Activated CD8-positive, alpha-beta memory T cell treated with anti-CD3 and anti-CD28 coated beads, Interleukin-2, amount 10 ng/mL, durations not matched to agents 7 days and 5 days (primary cell): Measurements from ENCODE around the gene ACIN1. TPM values are rescaled to one million over a fixed set of nuclear protein-coding genes. Genes with fewer than 3 reads are reported as not detected.

Experiments used
- ATAC-seq: fragments of 150-1000 bp; cut with Tn5 transposase; one replicate; pipeline ENCODE4 v1.10.0; 2021; ENCODE audit warnings: moderate library complexity
- CTCF ChIA-PET: fragments of 350-600 bp; sonication (Branson Sonifier 250); formaldehyde crosslinking; loops from one replicate; lab custom pipeline; 2021; ENCODE audit warnings: antibody characterized with exemption; lab: Charles Lee
- DNase-seq: peaks from one replicate; pipeline ENCODE4 v3.0.0-alpha.2; 2020
- H3K27ac Mint-ChIP-seq: one replicate; pipeline ENCODE4 v1.8.0; 2021; ENCODE audit warnings: mild to moderate bottlenecking, mixed read lengths
- H3K27me3 Mint-ChIP-seq: one replicate; pipeline ENCODE4 v1.8.0; 2021; ENCODE audit warnings: mixed read lengths
- H3K36me3 Mint-ChIP-seq: one replicate; pipeline ENCODE4 v1.8.0; 2021; ENCODE audit warnings: mild to moderate bottlenecking, mixed read lengths
- H3K4me1 Mint-ChIP-seq: one replicate; pipeline ENCODE4 v1.8.0; 2021; ENCODE audit warnings: mixed read lengths
- H3K4me3 Mint-ChIP-seq: one replicate; pipeline ENCODE4 v1.8.0; 2021; ENCODE audit warnings: mild to moderate bottlenecking, moderate library complexity, mixed read lengths
- H3K9me3 Mint-ChIP-seq: one replicate; pipeline ENCODE4 v1.8.0; 2022; ENCODE audit warnings: low read depth, mixed read lengths
- total RNA-seq, 2 experiments: library from RNA; stranded (reverse); gene quantifications; one replicate each; pipeline ENCODE4 v1.2.3, GENCODE V29; 2021

The ACIN1 gene
- total RNA-seq, 2 experiments from 2014 or later, result 172 to 204 TPM

DNA sequence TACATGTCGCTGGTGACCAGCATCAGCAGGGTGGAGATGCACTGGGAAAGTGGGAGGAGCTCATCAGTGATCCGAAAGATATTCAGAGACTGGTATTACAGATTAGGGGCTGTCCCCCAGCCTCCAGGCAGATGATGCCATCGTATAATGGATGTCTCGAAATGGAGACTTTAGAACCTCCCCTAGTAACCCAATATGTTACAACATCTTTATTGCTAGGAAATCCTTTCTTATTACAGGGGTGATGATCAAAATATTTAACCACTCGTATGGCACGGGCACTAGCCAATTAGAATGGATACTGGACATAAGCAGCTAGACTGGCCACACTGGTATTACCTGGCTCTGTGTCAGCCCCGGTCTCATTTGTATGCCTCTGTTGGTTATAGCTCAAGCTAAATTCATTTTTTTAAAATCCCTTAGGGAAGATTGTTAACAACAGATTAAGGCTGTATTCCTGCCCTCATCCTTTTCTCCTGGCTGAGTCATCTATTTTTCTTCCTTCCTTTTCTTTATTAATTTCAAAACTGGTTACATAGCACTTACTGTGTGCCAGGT lies 34.9 kb upstream of the ACIN1 start:
- CTCF ChIA-PET, result interaction anchor here (1.1 to 5.2 kb wide), 2 partner anchors 9 to 58 kb away, joined by 4 to 36 read pairs; no protein-coding TSS in a partner anchor
- no peak overlapping the region for H3K27ac Mint-ChIP-seq
- peaks cover 7% of the 10 kb centered on the region for H3K27me3 Mint-ChIP-seq
- ATAC-seq, result no peak
- no peaks in the 10 kb centered on the region for H3K9me3 Mint-ChIP-seq
- peaks cover 9% of the 10 kb centered on the region for H3K4me1 Mint-ChIP-seq
- H3K4me3 Mint-ChIP-seq, result no peak overlapping the region
- DNase-seq, result no peak
- no peaks in the 10 kb centered on the region for H3K36me3 Mint-ChIP-seq

DNA sequence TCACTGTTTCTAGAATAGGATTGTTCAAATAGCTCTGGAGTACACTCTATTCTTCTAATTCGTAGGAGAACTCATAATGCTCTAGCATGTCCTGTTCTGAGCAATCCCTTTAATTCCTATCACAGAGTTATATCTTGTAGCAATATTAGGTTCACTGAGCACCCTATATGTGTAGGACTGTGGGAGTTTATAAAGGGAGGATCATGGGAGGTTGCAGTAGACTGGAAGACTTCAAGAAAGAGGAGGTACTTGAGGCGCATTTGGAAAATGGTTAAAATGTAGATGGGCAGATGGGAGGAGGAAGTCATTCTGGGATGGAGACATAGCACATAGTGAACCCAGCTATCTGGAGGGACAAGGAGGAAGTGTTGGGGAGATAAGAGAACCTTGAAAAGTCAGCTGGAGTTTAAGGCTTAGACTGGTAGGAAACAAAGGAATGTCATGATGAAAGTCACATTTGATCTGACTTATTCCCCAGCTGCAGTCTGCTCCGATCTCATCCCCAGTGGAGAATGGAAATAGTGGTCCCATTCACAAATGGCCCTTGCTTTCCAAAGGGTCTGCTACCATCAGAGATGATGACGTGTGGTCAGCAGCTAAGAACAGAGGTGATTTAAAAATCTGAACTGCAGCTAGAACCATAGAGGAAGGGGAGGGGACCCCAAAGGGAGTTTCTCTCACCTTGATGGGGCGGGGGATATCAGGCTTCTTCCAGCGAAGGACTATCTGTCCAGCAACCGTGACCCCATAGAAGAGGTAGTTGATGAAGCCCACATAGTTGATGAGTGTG lies 34.2 kb upstream of the ACIN1 start:
- Mint-ChIP-seq H3K27ac (no peak overlapping the region), H3K27me3 (peaks cover 7% of the 10 kb centered on the region), H3K4me1 (peaks cover 9% of the 10 kb centered on the region), H3K36me3 (no peaks in the 10 kb centered on the region), H3K4me3 (no peak overlapping the region), H3K9me3 (no peaks in the 10 kb centered on the region)
- CTCF ChIA-PET, result interaction anchor here (0.8 to 5.2 kb wide), 2 partner anchors 9 to 143 kb away, joined by 3 to 36 read pairs; no protein-coding TSS in a partner anchor
- DNase-seq (no peak), ATAC-seq (no peak)

DNA sequence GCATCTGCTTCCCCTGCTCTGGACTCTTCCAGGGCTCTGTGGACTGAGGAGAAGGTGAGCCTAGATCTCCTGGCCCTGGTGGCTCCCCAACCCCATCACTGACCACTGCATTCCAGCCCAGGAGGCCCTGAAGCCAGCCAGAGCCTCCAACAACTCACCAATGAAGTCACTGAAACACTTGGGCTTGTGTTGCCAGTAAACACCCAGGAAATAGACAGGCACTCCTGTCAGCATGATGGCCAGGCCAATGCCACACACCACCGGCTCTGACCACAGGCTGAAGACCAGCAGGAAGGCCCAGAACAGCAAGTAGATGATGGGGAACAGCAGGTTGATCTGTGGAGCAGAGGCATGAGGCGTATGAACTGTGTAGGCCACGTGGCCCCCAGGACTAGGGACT lies 32.9 kb upstream of the ACIN1 start:
- no peaks in the 10 kb centered on the region for H3K9me3 Mint-ChIP-seq
- DNase-seq, result no peak
- no peak overlapping the region for H3K4me3 Mint-ChIP-seq
- CTCF ChIA-PET, result no interaction called here
- peaks cover 7% of the 10 kb centered on the region for H3K27me3 Mint-ChIP-seq
- ATAC-seq, result no peak
- H3K27ac Mint-ChIP-seq, result peak overlapping the region; percentile 5
- no peaks in the 10 kb centered on the region for H3K36me3 Mint-ChIP-seq
- H3K4me1 Mint-ChIP-seq, result peaks cover 9% of the 10 kb centered on the region

DNA sequence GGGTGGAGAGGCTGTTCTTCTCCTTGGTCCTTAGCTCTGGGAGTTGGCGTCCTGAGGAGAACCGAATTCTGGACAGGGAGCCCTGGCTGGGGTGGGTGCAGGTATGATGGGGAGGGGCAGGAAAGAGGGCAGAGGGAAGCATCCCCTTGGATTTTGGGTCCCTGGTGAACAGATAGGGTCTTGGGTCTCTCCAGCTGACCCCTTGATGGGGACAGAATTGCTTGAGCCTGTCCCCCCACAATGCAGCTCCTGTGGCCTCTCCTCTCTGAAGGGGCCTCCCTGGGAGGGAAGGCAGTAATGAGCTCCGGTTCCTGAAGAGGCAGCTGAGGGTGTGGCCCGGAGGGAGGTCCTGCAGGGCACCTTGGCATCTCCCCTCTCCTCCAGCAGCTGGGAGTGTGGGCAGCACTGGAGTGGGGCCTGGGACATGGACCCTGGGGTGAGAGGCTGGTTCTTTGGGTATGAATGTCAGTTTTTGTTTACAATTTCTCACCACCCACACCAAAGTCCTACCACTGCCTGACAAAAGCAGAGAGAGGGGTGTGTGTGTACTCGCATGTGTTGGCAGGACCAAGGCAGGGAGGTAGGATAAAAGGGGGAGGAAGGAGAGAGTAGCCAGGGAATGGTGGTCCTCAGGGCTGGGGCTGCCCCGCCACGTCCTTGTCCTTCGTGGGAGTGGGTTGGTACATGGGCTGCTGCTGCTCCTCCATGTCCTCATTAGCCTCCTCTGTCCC lies 31.8 kb upstream of the ACIN1 start:
- ATAC-seq (no peak), DNase-seq (no peak)
- no peak overlapping the region for H3K27ac Mint-ChIP-seq
- CTCF ChIA-PET, result interaction anchor here (1.0 kb wide), 1 partner anchor 60 kb away, joined by 3 read pairs; no protein-coding TSS in a partner anchor
- H3K4me1 Mint-ChIP-seq, result peaks cover 9% of the 10 kb centered on the region
- H3K4me3 Mint-ChIP-seq, result no peak overlapping the region
- H3K9me3 Mint-ChIP-seq, result no peaks in the 10 kb centered on the region
- no peaks in the 10 kb centered on the region for H3K36me3 Mint-ChIP-seq
- peaks cover 7% of the 10 kb centered on the region for H3K27me3 Mint-ChIP-seq

DNA sequence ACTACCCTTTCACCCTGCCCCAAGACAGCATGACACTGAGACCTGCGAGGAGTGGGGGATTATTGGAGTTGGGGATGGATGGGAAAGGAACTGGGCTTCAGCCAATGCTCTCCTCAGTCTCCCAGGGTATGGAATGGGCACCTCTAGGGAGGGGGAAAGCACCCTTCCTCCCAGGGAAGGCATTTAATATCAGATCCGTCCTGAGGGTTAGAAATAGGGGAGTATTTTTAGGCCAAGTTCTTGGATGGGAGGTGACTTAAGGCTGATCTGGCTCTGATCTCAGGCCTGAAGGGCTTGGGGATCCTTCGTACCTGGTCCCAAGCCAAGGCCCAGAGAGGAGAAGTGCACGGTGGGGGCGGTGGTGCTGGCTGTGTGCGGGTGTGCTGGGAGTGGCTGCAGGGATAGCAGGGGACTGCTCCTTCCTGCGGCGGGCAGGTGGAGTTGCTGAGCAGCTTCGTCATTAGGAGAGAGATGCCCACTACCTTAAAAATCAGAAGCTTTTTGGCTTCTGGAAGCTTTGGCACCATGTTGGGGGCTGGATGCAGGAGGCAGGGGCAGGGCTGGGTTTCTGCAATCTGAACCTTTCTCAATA lies 31.1 kb upstream of the ACIN1 start:
- DNase-seq, result no peak
- no peak for ATAC-seq
- peaks cover 7% of the 10 kb centered on the region for H3K27me3 Mint-ChIP-seq
- no peaks in the 10 kb centered on the region for H3K9me3 Mint-ChIP-seq
- CTCF ChIA-PET, result interaction anchor here (1.0 to 6.8 kb wide), 2 partner anchors 56 to 61 kb away, joined by 3 to 285 read pairs; partner anchors contain the start of gene SLC7A8
- no peaks in the 10 kb centered on the region for H3K36me3 Mint-ChIP-seq
- no peak overlapping the region for H3K4me3 Mint-ChIP-seq
- H3K27ac Mint-ChIP-seq, result no peak overlapping the region
- H3K4me1 Mint-ChIP-seq, result peaks cover 16% of the 10 kb centered on the region

DNA sequence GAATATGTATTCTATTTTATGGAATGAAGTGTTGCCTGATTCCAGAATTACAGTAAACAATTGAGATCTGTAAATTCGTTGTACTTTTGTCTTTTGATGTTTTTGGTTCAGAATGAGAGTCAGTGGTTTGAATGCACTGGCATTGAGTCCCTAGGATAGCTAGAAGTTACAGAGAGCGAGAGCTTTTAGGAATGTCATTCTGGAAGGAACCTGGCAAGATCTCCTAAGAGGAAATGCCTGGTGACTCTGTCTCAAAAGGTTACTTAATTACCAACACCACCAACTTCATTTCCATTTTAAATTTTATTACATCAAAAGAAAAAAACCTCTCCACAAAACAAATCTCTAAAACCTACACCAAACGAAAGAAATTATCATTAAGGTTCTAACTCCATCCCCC lies 30.1 kb upstream of the ACIN1 start:
- Mint-ChIP-seq H3K4me3 (no peak overlapping the region), H3K9me3 (no peaks in the 10 kb centered on the region), H3K27ac (no peak overlapping the region), H3K4me1 (peaks cover 26% of the 10 kb centered on the region), H3K27me3 (peaks cover 2% of the 10 kb centered on the region), H3K36me3 (no peaks in the 10 kb centered on the region)
- ATAC-seq (no peak), DNase-seq (no peak)
- CTCF ChIA-PET, result interaction anchor here (0.8 to 6.8 kb wide), 3 partner anchors 56 to 70 kb away, joined by 3 to 285 read pairs (median 3); partner anchors contain the start of gene SLC7A8

DNA sequence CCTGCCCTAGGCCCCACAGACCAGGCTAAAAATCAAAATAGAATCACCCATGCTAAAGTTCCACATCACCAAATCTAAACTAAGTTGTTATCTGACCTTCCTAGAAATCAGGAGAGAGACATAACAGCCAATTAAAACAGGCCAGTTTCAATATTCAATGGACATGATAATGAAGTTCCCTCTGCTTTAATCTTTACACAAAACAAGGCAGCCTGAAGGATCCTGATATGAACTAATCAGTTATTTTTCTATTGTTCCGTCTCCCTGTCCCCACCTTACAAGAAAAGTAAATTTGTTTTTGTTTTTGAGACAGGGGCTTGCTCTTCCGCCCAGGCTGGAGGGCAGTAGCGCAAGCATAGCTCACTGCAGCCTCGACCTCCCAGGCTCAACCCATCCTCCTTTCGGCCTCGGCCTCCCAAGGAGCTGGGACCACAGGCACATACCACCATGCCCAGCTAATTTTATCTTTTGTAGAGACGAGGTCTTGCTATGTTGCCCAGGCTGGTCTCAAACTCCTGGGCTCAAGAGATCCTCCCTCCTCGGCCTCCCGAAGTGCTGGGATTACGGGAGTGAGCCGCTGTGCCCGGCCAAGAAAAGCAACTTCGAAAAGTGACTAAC lies 29.5 kb upstream of the ACIN1 start:
- no peaks in the 10 kb centered on the region for H3K9me3 Mint-ChIP-seq
- DNase-seq (no peak), ATAC-seq (no peak)
- H3K27ac Mint-ChIP-seq, result no peak overlapping the region
- no peaks in the 10 kb centered on the region for H3K36me3 Mint-ChIP-seq
- CTCF ChIA-PET, result interaction anchor here (1.2 to 6.8 kb wide), 2 partner anchors 56 to 57 kb away, joined by 3 to 285 read pairs; partner anchors contain the start of gene SLC7A8
- H3K27me3 Mint-ChIP-seq, result peaks cover 2% of the 10 kb centered on the region
- H3K4me3 Mint-ChIP-seq, result no peak overlapping the region
- peaks cover 32% of the 10 kb centered on the region for H3K4me1 Mint-ChIP-seq

DNA sequence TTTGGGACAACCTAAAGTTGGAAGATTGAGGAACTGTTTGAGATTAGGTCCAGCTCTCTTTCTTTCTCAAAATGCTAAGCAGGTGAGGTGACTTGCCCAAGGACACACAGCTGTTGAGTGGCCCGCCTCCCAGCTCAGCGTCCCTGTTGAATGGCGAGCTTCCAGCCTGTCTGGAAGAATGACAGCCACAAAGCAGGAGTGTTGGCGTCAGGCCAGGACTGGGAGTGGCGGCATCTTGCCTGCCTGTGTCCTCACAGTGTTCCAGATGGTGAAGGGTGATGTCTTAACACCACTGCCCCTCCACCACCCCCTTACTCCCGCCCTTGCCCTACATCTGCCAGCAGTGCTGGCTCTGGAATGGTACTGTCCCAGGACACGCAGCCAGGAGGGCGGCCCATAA lies 28.5 kb upstream of the ACIN1 start:
- ATAC-seq (no peak), DNase-seq (no peak)
- no peaks in the 10 kb centered on the region for H3K36me3 Mint-ChIP-seq
- H3K27me3 Mint-ChIP-seq, result no peaks in the 10 kb centered on the region
- peaks cover 36% of the 10 kb centered on the region for H3K4me1 Mint-ChIP-seq
- no peak overlapping the region for H3K4me3 Mint-ChIP-seq
- H3K9me3 Mint-ChIP-seq, result no peaks in the 10 kb centered on the region
- no peak overlapping the region for H3K27ac Mint-ChIP-seq
- CTCF ChIA-PET, result interaction anchor here (0.5 to 6.8 kb wide), 2 partner anchors 38 to 58 kb away, joined by 3 to 285 read pairs; partner anchors contain the start of gene SLC7A8

DNA sequence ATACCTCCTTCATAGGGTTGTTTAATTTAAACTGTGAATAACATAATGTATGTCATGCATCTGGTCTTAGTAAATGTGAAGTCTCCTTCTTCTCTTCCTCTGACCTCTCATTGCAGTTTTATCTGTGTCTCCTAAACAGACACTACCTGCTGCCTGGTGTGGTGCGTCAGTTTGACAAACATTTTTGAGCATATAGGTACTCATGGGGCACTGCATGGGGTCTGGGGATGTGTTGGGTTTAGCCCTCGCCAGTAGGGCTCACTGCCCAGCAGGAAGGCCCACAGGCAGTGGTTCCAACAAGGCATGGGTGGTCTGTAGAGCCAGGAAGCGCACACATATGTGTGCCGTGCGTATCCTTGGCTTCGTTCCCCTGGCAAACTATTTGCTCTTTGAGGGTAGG lies 27.1 kb upstream of the ACIN1 start:
- no peak for ATAC-seq
- Mint-ChIP-seq H3K9me3 (no peaks in the 10 kb centered on the region), H3K27ac (no peak overlapping the region), H3K27me3 (no peaks in the 10 kb centered on the region), H3K4me1 (peaks cover 34% of the 10 kb centered on the region), H3K4me3 (no peak overlapping the region), H3K36me3 (no peaks in the 10 kb centered on the region)
- DNase-seq, result no peak
- CTCF ChIA-PET, result interaction anchor here (0.9 to 6.8 kb wide), 20 partner anchors 10 to 260 kb away, joined by 3 to 285 read pairs (median 16); partner anchors contain the start of genes ACIN1, C14orf119, CDH24 and HAUS4

DNA sequence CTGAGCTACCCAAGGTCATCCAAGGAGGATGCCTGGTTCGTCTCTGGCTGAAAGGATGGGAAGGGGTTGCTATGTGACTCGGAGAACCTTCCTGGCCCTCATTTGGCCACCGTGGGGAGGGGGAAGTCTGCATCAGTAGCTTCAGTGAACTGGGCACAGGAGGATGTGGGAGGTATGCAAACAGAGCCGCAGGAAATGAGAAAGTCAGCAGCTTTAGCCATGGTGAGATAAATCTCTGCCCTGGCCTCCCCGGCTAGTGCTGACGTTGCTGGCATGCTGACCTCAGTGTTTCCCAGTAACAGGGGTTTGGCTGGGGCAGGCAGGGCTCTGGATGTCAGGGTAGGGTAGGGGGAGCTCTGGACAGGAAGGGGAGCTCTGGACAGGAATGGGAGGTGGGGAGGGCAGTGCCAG lies 26.4 kb upstream of the ACIN1 start:
- no peak overlapping the region for H3K4me3 Mint-ChIP-seq
- DNase-seq (peak; percentile 51), ATAC-seq (no peak)
- peaks cover 34% of the 10 kb centered on the region for H3K4me1 Mint-ChIP-seq
- H3K9me3 Mint-ChIP-seq, result no peaks in the 10 kb centered on the region
- no peaks in the 10 kb centered on the region for H3K36me3 Mint-ChIP-seq
- CTCF ChIA-PET, result interaction anchor here (0.7 to 6.8 kb wide), 42 partner anchors 9 to 260 kb away, joined by 3 to 285 read pairs (median 7); partner anchors contain the start of genes ACIN1, C14orf119, CDH24 and CIROP
- H3K27me3 Mint-ChIP-seq, result no peaks in the 10 kb centered on the region
- H3K27ac Mint-ChIP-seq, result peak overlapping the region; percentile 91

DNA sequence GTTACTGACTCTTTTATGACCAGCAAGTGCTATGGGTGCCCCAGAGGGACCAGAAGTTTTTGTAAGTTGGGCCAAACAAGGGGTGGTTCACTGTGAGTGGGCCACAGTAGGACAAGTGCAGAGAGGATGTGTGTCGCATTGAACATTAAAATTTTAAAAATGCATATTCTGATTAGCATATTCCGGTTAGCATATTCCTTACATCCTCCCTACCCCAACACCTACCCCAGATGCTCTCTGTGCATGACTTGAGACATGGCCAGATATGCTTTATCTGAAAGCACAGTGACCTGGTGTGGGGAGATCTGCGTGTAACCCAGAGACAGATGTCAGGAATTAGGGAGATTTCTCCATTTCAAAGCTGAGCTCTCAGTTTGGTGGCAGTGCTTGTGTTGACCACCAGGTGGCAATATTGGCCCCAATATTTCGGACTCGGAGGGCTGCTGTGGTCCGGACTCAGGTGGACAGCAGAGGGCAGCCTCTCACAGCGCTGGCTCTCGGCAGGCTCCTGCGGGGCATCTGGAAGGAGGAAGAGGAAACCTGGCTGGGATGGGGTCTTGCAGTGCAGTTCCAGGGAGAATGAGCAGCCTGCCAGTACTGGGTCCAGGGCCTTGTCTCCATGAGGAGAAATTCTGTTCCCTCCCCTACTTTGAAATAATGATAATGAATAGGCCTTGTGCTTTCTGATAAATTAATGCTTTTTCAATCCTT lies 25.8 kb upstream of the ACIN1 start:
- peak overlapping the region; percentile 91 for H3K27ac Mint-ChIP-seq
- H3K4me1 Mint-ChIP-seq, result peaks cover 35% of the 10 kb centered on the region
- ATAC-seq, result peak; percentile 84
- peak overlapping the region; percentile 22 for H3K4me3 Mint-ChIP-seq
- CTCF ChIA-PET, result interaction anchor here (0.6 to 6.8 kb wide), 69 partner anchors 9 to 433 kb away, joined by 3 to 285 read pairs (median 5); partner anchors contain the start of genes ACIN1, AJUBA, C14orf119 and CDH24
- peak; percentile 91 for DNase-seq
- no peaks in the 10 kb centered on the region for H3K9me3 Mint-ChIP-seq
- H3K27me3 Mint-ChIP-seq, result no peaks in the 10 kb centered on the region
- H3K36me3 Mint-ChIP-seq, result no peaks in the 10 kb centered on the region
